ENCODE measurements around the gene CALR. TPM values are rescaled to one million over a fixed set of nuclear protein-coding genes. Genes with fewer than 3 reads are reported as not detected.
A peak's percentile ranks its signal among the peaks of the same experiment; 100 is the strongest.

Gene CALR
- total and polyA plus RNA-seq, 9 of the 15 experiments (the other 6 are each of a cell fraction or from before 2014, with no cell fraction given), result 126 to 811 (median 642) TPM

- TF ChIP-seq GTF2E2 (tag; IDR thresholded peaks at IDR 0.05), result no peak
- peak; percentile 28; the same call in 1 of the 2 replicates for TF ChIP-seq ZNF282 (CRISPR knock-in tag; IDR thresholded peaks at IDR 0.05)
- TF ChIP-seq ID3 (CRISPR knock-in tag; IDR thresholded peaks at IDR 0.05), result no peak
- 0 out of 2 replicates have a peak, but pooled peaks have one; percentile 3 for TF ChIP-seq ID3 (tag; IDR thresholded peaks at IDR 0.05)
- TF ChIP-seq POLR2AphosphoS2 (IDR thresholded peaks at IDR 0.05; ENCODE audit: low read length), result no peak
- TF ChIP-seq, protein P1, sequence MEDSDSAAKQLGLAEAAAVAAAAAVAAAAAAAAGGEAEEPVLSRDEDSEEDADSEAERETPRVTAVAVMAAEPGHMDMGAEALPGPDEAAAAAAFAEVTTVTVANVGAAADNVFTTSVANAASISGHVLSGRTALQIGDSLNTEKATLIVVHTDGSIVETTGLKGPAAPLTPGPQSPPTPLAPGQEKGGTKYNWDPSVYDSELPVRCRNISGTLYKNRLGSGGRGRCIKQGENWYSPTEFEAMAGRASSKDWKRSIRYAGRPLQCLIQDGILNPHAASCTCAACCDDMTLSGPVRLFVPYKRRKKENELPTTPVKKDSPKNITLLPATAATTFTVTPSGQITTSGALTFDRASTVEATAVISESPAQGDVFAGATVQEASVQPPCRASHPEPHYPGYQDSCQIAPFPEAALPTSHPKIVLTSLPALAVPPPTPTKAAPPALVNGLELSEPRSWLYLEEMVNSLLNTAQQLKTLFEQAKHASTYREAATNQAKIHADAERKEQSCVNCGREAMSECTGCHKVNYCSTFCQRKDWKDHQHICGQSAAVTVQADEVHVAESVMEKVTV (CRISPR knock-in tag; IDR thresholded peaks at IDR 0.05), result no peak
- TF ChIP-seq ZNF232 (CRISPR knock-in tag; IDR thresholded peaks at IDR 0.05), result 0 out of 2 replicates have a peak, but pooled peaks have one; percentile 1
Measured at GRCh38 chr19:12891553-12892021, 46.8 kb upstream of the CALR start (continued).

GRCh38 chr19:12893582-12893981 is 44.8 kb upstream of the CALR start:
- DNase-seq (ENCODE audit: extremely low read depth in 1 of 4, low spot score in 3 of 4) (no peak), ATAC-seq (no peak), FAIRE-seq (no peak)
- 93% methylated on average over 5 of the region's 5 CpGs for whole genome bisulfite sequencing (ENCODE audit: insufficient coverage, low coverage, missing lambda C conversion rate)
- peaks cover 5% of the 10 kb centered on the region; the same call in 1 of the 2 replicates for H4K20me1 ChIP-seq (replicated peaks; ENCODE audit: control insufficient read depth, insufficient read depth, low read length)
- in situ Hi-C loops (cut with MboI) (no loop called here), intact Hi-C loops (cut with micrococcal nuclease) (no loop called here)
- H2AFZ ChIP-seq (ENCODE audit: low read depth, low read length), result no peak overlapping the region
- no TSS peak for BruUV-seq (replicated peaks)
- H3K4me2 ChIP-seq (ENCODE audit: insufficient read depth, low read length), result no peak overlapping the region
- TF ChIP-seq ZMIZ1 (IDR thresholded peaks at IDR 0.05; ENCODE audit: low read depth in 2 of 2, low read length in 2 of 2), result no peak
- no peak for TF ChIP-seq DACH1 (IDR thresholded peaks at IDR 0.05; ENCODE audit: partially characterized antibody)
- ChIA-PET POLR2A (interaction anchor here (0.6 to 1.2 kb wide), 4 partner anchors 9 to 49 kb away, joined by 3 to 8 read pairs (median 4); no protein-coding TSS in a partner anchor), CTCF (ENCODE audit: low intra/inter-chr PET ratio) (no interaction called here)
- no peak overlapping the region for H3K4me3 ChIP-seq
- H3K36me3 ChIP-seq (ENCODE audit: control insufficient read depth, insufficient read depth, low read length), result peaks cover 52% of the 10 kb centered on the region; the same call in 2 of the 3 replicates
- peak overlapping the region in 1 of 2 experiments; percentile 65; a peak in 2 of 4 replicates for H3K9ac ChIP-seq (ENCODE audit: insufficient read depth in 1 of 2, low read depth in 2 of 2, low read length in 2 of 2)
- no peaks in the 10 kb centered on the region for H3K27me3 ChIP-seq (ENCODE audit: control insufficient read depth in 2 of 2, insufficient read depth in 2 of 2, low read length in 2 of 2)
- no peaks in the 10 kb centered on the region for H3K9me1 ChIP-seq (ENCODE audit: control insufficient read depth, insufficient read depth, low read length)
- peaks cover 13% of the 10 kb centered on the region for H3K79me2 ChIP-seq (ENCODE audit: control insufficient read depth, insufficient read depth, low read length)
- H3K4me1 ChIP-seq (replicated peaks in 1 of 2; ENCODE audit: control insufficient read depth in 2 of 2, insufficient read depth in 2 of 2, low read length in 2 of 2), result peaks cover 4 to 44% of the 10 kb centered on the region in 2 experiments; a peak in 4 of 5 replicates
- no peaks in the 10 kb centered on the region for H3K9me3 ChIP-seq (replicated peaks; ENCODE audit: control insufficient read depth, insufficient read depth, low read depth, low read length)
- H3K27ac ChIP-seq (ENCODE audit: extremely low read depth, low read depth, low read length), result no peak overlapping the region
